Measurements from ENCODE around the gene PPP2R3B. TPM values are rescaled to one million over a fixed set of nuclear protein-coding genes. Genes with fewer than 3 reads are reported as not detected.

The PPP2R3B gene
- total and polyA plus RNA-seq, 2 of the 13 experiments (the other 11 are each of a cell fraction or from before 2014, with no cell fraction given) = 17.0 to 21.4 TPM

DNA sequence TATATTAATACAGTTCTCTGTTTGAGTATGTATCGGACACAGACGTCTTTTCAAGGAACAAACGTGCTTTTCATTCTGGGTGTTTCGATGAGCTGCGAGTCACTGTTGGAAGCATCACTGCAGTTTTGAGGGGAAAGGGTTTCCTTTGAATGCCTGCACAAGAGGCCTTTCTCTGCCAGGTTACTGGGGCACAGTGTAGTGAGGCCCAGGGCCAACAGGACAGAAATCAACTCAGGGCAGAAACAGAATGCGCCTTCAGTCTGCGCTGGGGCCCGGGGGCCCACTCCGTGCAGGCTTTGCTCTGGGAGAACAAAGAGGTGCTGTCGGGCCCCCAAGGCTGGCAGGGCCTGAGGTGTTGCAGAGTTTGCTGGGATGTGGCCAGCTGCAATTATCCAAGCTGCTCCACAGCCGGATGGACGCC, 2.3 kb upstream of the PPP2R3B start (continued):
- TF ChIP-seq, protein P1, sequence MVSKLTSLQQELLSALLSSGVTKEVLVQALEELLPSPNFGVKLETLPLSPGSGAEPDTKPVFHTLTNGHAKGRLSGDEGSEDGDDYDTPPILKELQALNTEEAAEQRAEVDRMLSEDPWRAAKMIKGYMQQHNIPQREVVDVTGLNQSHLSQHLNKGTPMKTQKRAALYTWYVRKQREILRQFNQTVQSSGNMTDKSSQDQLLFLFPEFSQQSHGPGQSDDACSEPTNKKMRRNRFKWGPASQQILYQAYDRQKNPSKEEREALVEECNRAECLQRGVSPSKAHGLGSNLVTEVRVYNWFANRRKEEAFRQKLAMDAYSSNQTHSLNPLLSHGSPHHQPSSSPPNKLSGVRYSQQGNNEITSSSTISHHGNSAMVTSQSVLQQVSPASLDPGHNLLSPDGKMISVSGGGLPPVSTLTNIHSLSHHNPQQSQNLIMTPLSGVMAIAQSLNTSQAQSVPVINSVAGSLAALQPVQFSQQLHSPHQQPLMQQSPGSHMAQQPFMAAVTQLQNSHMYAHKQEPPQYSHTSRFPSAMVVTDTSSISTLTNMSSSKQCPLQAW (CRISPR knock-in tag; IDR thresholded peaks at IDR 0.05) = no peak
- TF ChIP-seq, protein P2, sequence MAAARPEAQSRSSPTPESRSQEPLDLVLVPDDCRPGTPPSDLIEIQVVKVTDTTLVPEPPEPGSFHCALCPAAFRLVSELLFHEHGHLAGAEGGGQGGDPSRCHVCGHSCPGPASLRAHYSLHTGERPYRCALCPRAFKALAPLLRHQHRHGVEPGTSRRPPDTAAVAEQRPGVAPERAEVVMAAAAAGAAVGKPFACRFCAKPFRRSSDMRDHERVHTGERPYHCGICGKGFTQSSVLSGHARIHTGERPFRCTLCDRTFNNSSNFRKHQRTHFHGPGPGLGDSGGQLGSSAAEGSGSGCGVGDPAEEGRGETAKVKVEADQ (CRISPR knock-in tag; IDR thresholded peaks at IDR 0.05; ENCODE audit: borderline replicate concordance) = no peak
- TF ChIP-seq, protein P3, sequence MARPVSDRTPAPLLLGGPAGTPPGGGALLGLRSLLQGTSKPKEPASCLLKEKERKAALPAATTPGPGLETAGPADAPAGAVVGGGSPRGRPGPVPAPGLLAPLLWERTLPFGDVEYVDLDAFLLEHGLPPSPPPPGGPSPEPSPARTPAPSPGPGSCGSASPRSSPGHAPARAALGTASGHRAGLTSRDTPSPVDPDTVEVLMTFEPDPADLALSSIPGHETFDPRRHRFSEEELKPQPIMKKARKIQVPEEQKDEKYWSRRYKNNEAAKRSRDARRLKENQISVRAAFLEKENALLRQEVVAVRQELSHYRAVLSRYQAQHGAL (CRISPR knock-in tag; IDR thresholded peaks at IDR 0.05; ENCODE audit: not compliant biosample characterization) = no peak
- TF ChIP-seq XRCC5 (optimal IDR thresholded peaks at IDR 0.05; ENCODE audit: low read length) = no peak
- peak; percentile 53 for TF ChIP-seq ZFX (CRISPR knock-in tag; IDR thresholded peaks at IDR 0.05; ENCODE audit: low read depth)
- TF ChIP-seq PAXIP1 (CRISPR knock-in tag; conservative IDR thresholded peaks at IDR 0.05) = peak; percentile 36
- TF ChIP-seq, protein P4, sequence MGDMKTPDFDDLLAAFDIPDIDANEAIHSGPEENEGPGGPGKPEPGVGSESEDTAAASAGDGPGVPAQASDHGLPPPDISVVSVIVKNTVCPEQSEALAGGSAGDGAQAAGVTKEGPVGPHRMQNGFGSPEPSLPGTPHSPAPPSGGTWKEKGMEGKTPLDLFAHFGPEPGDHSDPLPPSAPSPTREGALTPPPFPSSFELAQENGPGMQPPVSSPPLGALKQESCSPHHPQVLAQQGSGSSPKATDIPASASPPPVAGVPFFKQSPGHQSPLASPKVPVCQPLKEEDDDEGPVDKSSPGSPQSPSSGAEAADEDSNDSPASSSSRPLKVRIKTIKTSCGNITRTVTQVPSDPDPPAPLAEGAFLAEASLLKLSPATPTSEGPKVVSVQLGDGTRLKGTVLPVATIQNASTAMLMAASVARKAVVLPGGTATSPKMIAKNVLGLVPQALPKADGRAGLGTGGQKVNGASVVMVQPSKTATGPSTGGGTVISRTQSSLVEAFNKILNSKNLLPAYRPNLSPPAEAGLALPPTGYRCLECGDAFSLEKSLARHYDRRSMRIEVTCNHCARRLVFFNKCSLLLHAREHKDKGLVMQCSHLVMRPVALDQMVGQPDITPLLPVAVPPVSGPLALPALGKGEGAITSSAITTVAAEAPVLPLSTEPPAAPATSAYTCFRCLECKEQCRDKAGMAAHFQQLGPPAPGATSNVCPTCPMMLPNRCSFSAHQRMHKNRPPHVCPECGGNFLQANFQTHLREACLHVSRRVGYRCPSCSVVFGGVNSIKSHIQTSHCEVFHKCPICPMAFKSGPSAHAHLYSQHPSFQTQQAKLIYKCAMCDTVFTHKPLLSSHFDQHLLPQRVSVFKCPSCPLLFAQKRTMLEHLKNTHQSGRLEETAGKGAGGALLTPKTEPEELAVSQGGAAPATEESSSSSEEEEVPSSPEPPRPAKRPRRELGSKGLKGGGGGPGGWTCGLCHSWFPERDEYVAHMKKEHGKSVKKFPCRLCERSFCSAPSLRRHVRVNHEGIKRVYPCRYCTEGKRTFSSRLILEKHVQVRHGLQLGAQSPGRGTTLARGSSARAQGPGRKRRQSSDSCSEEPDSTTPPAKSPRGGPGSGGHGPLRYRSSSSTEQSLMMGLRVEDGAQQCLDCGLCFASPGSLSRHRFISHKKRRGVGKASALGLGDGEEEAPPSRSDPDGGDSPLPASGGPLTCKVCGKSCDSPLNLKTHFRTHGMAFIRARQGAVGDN (CRISPR knock-in tag; IDR thresholded peaks at IDR 0.05) = peak; percentile 56
- TF ChIP-seq ZSCAN21 (CRISPR knock-in tag; IDR thresholded peaks at IDR 0.05; ENCODE audit: borderline replicate concordance) = 0 out of 2 replicates have a peak, but pooled peaks have one; percentile 24
- TF ChIP-seq MXD4 (CRISPR knock-in tag; IDR thresholded peaks at IDR 0.05) = no peak
- TF ChIP-seq, protein P5, sequence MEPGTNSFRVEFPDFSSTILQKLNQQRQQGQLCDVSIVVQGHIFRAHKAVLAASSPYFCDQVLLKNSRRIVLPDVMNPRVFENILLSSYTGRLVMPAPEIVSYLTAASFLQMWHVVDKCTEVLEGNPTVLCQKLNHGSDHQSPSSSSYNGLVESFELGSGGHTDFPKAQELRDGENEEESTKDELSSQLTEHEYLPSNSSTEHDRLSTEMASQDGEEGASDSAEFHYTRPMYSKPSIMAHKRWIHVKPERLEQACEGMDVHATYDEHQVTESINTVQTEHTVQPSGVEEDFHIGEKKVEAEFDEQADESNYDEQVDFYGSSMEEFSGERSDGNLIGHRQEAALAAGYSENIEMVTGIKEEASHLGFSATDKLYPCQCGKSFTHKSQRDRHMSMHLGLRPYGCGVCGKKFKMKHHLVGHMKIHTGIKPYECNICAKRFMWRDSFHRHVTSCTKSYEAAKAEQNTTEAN (CRISPR knock-in tag; conservative IDR thresholded peaks at IDR 0.05) = no peak
- 0 out of 2 replicates have a peak, but pooled peaks have one; percentile 12 for TF ChIP-seq TBX2 (CRISPR knock-in tag; IDR thresholded peaks at IDR 0.05; ENCODE audit: borderline replicate concordance)
- TF ChIP-seq SOX6 (IDR thresholded peaks at IDR 0.05) = no peak
- 0 out of 2 replicates have a peak, but pooled peaks have one; percentile 32 for TF ChIP-seq SOX6 (CRISPR knock-in tag; IDR thresholded peaks at IDR 0.05)
- no peak for TF ChIP-seq KDM3A (CRISPR knock-in tag; IDR thresholded peaks at IDR 0.05; ENCODE audit: low read depth)
- TF ChIP-seq RORA (CRISPR knock-in tag; IDR thresholded peaks at IDR 0.05) = no peak
- TF ChIP-seq CREB1 (IDR thresholded peaks at IDR 0.05) = no peak
- no peak for TF ChIP-seq CREB1 (CRISPR knock-in tag; IDR thresholded peaks at IDR 0.05)
- TF ChIP-seq ZNF549 (CRISPR knock-in tag; IDR thresholded peaks at IDR 0.05) = no peak

Measured in HepG2 (cell line).